ENCODE measurements around the gene NEK11. TPM values are rescaled to one million over a fixed set of nuclear protein-coding genes. Genes with fewer than 3 reads are reported as not detected.

The NEK11 gene
- total RNA-seq, 2 donors from 2014 or later, result 7.4 to 14.0 TPM

DNA sequence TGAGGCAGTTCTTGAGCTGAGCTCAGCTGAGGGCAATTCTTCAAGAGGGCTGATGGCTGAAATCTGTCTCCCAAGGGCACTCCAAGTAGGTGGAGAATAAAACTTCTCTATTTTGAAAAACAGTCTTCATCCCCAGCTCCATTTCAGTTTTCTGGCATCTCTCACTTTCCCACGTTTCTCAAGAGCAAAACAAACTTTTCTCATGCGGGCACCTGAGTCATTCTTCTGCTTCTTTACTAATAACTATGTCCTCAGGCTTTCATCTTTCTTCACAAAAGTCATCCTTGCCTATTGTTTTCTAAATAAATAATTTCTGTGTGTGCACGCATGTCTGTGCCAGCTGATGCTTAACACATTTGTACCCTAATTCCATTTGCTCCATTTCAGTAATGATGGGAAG is 258.8 kb downstream of the NEK11 start:
- Histone ChIP-seq H3K27ac (no peak overlapping the region), H3K9me3 (no peaks in the 10 kb centered on the region), H3K27me3 (replicated peaks; ENCODE audit: insufficient read depth) (no peaks in the 10 kb centered on the region), H3K4me1 (replicated peaks) (no peaks in the 10 kb centered on the region), H3K4me3 (no peak overlapping the region), H3K36me3 (no peaks in the 10 kb centered on the region)
- intact Hi-C loops (cut with DNase I), result no loop called here
- no peak for DNase-seq (ENCODE audit: low spot score)
- 67% methylated on average over 3 of the region's 3 CpGs for WGBS
- TF ChIP-seq, protein P1, sequence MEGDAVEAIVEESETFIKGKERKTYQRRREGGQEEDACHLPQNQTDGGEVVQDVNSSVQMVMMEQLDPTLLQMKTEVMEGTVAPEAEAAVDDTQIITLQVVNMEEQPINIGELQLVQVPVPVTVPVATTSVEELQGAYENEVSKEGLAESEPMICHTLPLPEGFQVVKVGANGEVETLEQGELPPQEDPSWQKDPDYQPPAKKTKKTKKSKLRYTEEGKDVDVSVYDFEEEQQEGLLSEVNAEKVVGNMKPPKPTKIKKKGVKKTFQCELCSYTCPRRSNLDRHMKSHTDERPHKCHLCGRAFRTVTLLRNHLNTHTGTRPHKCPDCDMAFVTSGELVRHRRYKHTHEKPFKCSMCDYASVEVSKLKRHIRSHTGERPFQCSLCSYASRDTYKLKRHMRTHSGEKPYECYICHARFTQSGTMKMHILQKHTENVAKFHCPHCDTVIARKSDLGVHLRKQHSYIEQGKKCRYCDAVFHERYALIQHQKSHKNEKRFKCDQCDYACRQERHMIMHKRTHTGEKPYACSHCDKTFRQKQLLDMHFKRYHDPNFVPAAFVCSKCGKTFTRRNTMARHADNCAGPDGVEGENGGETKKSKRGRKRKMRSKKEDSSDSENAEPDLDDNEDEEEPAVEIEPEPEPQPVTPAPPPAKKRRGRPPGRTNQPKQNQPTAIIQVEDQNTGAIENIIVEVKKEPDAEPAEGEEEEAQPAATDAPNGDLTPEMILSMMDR (IDR thresholded peaks at IDR 0.05), result no peak
- TF ChIP-seq POLR2A (IDR thresholded peaks at IDR 0.05) (no peak), POLR2AphosphoS5 (IDR thresholded peaks at IDR 0.05) (no peak)

DNA sequence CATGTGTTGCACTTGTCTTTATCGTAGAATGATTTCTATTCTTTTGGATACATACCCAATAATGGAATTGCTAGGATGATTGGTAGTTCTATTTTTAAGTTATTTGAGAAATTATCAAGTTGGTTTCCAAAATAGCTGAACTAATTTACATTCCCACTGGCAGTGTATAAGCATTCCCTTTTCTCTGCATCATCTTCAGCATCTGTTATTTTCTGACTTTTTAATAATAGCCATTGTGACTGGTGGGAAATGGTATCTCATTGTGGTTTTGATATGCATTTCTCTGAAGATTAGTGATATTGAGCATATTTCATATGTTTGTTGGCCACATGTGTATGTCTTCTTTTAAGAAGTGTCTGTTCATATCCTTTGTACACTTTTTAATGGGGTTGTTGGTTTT is 273.2 kb downstream of the NEK11 start:
- 96% methylated on average over 1 of the region's 1 CpG for WGBS
- H3K27me3 ChIP-seq (replicated peaks; ENCODE audit: insufficient read depth), result no peaks in the 10 kb centered on the region
- DNase-seq (ENCODE audit: low spot score), result no peak
- intact Hi-C loops (cut with DNase I), result no loop called here
- no peaks in the 10 kb centered on the region for H3K4me1 ChIP-seq (replicated peaks)
- no peaks in the 10 kb centered on the region for H3K36me3 ChIP-seq
- H3K27ac ChIP-seq, result no peak overlapping the region
- no peak for TF ChIP-seq POLR2AphosphoS5 (IDR thresholded peaks at IDR 0.05)
- no peak for TF ChIP-seq POLR2A (IDR thresholded peaks at IDR 0.05)
- TF ChIP-seq, protein P1 (IDR thresholded peaks at IDR 0.05), result no peak
- no peak overlapping the region for H3K4me3 ChIP-seq
- H3K9me3 ChIP-seq, result no peaks in the 10 kb centered on the region

DNA sequence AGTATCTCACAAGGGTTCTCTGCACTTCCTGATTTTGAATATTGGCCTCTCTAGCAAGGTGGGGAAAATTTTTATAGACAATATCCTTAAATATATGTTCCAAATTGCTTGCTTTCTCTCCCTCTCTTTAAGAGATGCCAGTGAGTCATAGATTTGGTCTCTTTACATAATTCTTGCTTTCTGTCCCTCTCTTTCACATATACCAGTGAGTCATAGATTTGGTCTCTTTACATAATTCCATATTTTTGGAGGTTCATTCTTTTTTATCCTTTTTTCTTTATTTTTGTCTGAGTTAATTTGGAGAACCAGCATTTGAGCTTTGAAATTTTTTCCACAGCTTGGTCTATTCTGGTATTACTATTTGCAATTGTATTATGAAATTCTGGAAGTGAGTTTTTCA is 277.2 kb downstream of the NEK11 start:
- DNase-seq (ENCODE audit: low spot score), result no peak
- Histone ChIP-seq H3K27ac (no peak overlapping the region), H3K4me1 (replicated peaks) (no peaks in the 10 kb centered on the region), H3K4me3 (no peak overlapping the region), H3K27me3 (replicated peaks; ENCODE audit: insufficient read depth) (no peaks in the 10 kb centered on the region), H3K9me3 (no peaks in the 10 kb centered on the region), H3K36me3 (no peaks in the 10 kb centered on the region)
- TF ChIP-seq POLR2AphosphoS5 (IDR thresholded peaks at IDR 0.05), result no peak
- TF ChIP-seq, protein P1 (IDR thresholded peaks at IDR 0.05), result no peak
- intact Hi-C loops (cut with DNase I), result no loop called here

DNA sequence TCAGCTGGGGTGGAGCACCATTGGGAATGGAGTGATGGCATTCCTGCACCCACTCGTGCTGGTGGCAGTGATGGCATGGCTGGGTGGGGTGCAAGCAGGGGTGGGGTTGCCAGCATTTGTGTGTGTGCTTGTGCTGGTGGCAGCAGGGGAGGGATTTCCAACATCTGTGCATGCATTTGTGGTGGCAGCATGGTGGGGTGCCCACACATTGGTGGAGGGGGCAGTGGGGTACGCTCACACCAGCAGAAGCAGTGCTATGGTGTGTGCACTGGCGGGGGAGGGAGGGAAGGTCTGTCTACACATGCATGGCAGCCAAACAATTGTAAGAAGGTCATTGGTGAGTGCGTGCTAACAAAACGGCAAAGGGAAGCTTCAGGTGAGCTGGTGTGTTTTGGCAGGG is 278.2 kb downstream of the NEK11 start:
- H3K36me3 ChIP-seq, result no peaks in the 10 kb centered on the region
- 92% methylated on average over 5 of the region's 5 CpGs for WGBS
- intact Hi-C loops (cut with DNase I), result no loop called here
- no peak for DNase-seq (ENCODE audit: low spot score)
- no peaks in the 10 kb centered on the region for H3K9me3 ChIP-seq
- TF ChIP-seq POLR2AphosphoS5 (IDR thresholded peaks at IDR 0.05) (no peak), POLR2A (IDR thresholded peaks at IDR 0.05) (no peak)
- TF ChIP-seq, protein P1 (IDR thresholded peaks at IDR 0.05), result no peak
- H3K4me1 ChIP-seq (replicated peaks), result no peaks in the 10 kb centered on the region
- H3K27me3 ChIP-seq (replicated peaks; ENCODE audit: insufficient read depth), result no peaks in the 10 kb centered on the region
- no peak overlapping the region for H3K27ac ChIP-seq
- no peak overlapping the region for H3K4me3 ChIP-seq

DNA sequence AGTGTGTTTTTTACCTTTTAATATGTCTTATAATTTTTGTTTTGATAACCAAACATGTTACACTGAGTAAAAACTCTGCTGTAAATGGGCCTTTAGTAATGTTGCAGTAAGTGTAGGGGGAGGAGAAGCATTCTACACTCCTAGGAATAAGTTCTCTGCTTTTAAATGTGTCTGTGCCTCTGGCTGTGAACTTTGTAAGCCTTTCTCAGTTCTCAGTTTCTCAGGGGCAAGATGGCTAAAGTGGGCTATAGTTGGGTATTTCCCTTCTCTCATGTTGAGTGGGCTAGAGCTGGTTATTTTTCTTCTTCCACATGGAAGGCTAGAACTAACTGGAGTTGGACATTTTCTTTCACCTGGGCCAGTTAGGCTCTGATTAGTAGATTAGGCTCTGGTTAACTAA is 279.6 kb downstream of the NEK11 start:
- intact Hi-C loops (cut with DNase I), result no loop called here
- Histone ChIP-seq H3K27me3 (replicated peaks; ENCODE audit: insufficient read depth) (no peaks in the 10 kb centered on the region), H3K36me3 (no peaks in the 10 kb centered on the region), H3K4me3 (no peak overlapping the region), H3K9me3 (no peaks in the 10 kb centered on the region), H3K27ac (no peak overlapping the region), H3K4me1 (replicated peaks) (no peaks in the 10 kb centered on the region)
- TF ChIP-seq, protein P1 (IDR thresholded peaks at IDR 0.05), result no peak
- TF ChIP-seq POLR2A (IDR thresholded peaks at IDR 0.05) (no peak), POLR2AphosphoS5 (IDR thresholded peaks at IDR 0.05) (no peak)
- no peak for DNase-seq (ENCODE audit: low spot score)

Data from prostate gland (tissue), 2 donors.